ENCODE measurements around the gene FBXO38. TPM values are rescaled to one million over a fixed set of nuclear protein-coding genes. Genes with fewer than 3 reads are reported as not detected.

Gene FBXO38
- total RNA-seq, 1 donor from 2014 or later: 86.8 TPM

GRCh38 chr5:148421661-148422060 lies 37.9 kb downstream of the FBXO38 start:
- DNase-seq (ENCODE audit: low spot score in 2 of 2) (no peak), FAIRE-seq (no peak)

- DNase-seq (ENCODE audit: low spot score in 2 of 2) (no peak), FAIRE-seq (no peak)
Measured at GRCh38 chr5:148425808-148426207, 42.0 kb downstream of the FBXO38 start.

GRCh38 chr5:148426514-148426913 lies 42.8 kb downstream of the FBXO38 start:
- FAIRE-seq (no peak), DNase-seq (ENCODE audit: low spot score in 2 of 2) (no peak)

- DNase-seq (ENCODE audit: low spot score in 2 of 2) (no peak), FAIRE-seq (no peak)
Measured at GRCh38 chr5:148427370-148428042, 43.7 kb downstream of the FBXO38 start.

- FAIRE-seq (no peak), DNase-seq (ENCODE audit: low spot score in 2 of 2) (no peak)
Measured at GRCh38 chr5:148428848-148429247, 45.1 kb downstream of the FBXO38 start.

- no peak for FAIRE-seq
Measured at GRCh38 chr5:148433826-148434225, 50.1 kb downstream of the FBXO38 start.

GRCh38 chr5:148436029-148436428 lies 52.3 kb downstream of the FBXO38 start:
- DNase-seq (ENCODE audit: low spot score in 2 of 2) (no peak), FAIRE-seq (no peak)

More at GRCh38 chr5:148433826-148434225, 50.1 kb downstream of the FBXO38 start:
- no peak for DNase-seq (ENCODE audit: low spot score in 2 of 2)

- no peak for DNase-seq (ENCODE audit: low spot score in 2 of 2)
- FAIRE-seq: no peak
Measured at GRCh38 chr5:148437249-148437648, 53.5 kb downstream of the FBXO38 start.

GRCh38 chr5:148438933-148439332 lies 55.2 kb downstream of the FBXO38 start:
- no peak for DNase-seq (ENCODE audit: low spot score in 2 of 2)
- FAIRE-seq: no peak

- DNase-seq (ENCODE audit: low spot score in 2 of 2) (no peak), FAIRE-seq (no peak)
Measured at GRCh38 chr5:148443241-148443640, 59.5 kb downstream of the FBXO38 start.

GRCh38 chr5:148443998-148444397 lies 60.2 kb downstream of the FBXO38 start:
- DNase-seq (ENCODE audit: low spot score in 2 of 2): peak; percentile 5 to 53
- FAIRE-seq: peak; percentile 75

- FAIRE-seq (no peak), DNase-seq (ENCODE audit: low spot score in 2 of 2) (no peak)
Measured at GRCh38 chr5:148445578-148445977, 61.8 kb downstream of the FBXO38 start.

GRCh38 chr5:148446611-148447010 lies 62.9 kb downstream of the FBXO38 start:
- DNase-seq (ENCODE audit: low spot score in 2 of 2) (no peak), FAIRE-seq (no peak)

GRCh38 chr5:148452499-148453193 lies 68.9 kb downstream of the FBXO38 start:
- FAIRE-seq: no peak
- no peak for DNase-seq (ENCODE audit: low spot score in 2 of 2)

GRCh38 chr5:148454576-148454975 lies 70.8 kb downstream of the FBXO38 start:
- no peak for DNase-seq (ENCODE audit: low spot score in 2 of 2)
- FAIRE-seq: no peak

- DNase-seq (ENCODE audit: low spot score in 2 of 2) (no peak), FAIRE-seq (no peak)
Measured at GRCh38 chr5:148455185-148455584, 71.4 kb downstream of the FBXO38 start.

GRCh38 chr5:148457183-148457620 lies 73.4 kb downstream of the FBXO38 start:
- no peak for DNase-seq (ENCODE audit: low spot score in 2 of 2)
- no peak for FAIRE-seq

- no peak for DNase-seq (ENCODE audit: low spot score in 2 of 2)
- no peak for FAIRE-seq
Measured at GRCh38 chr5:148458036-148458888, 74.5 kb downstream of the FBXO38 start.

GRCh38 chr5:148459669-148460068 lies 75.9 kb downstream of the FBXO38 start:
- FAIRE-seq (no peak), DNase-seq (ENCODE audit: low spot score in 2 of 2) (no peak)

GRCh38 chr5:148465381-148466235 lies 81.8 kb downstream of the FBXO38 start:
- DNase-seq (ENCODE audit: low spot score in 2 of 2): no peak
- FAIRE-seq: no peak

Measured in frontal cortex (tissue), 4 donors.